Right lobe of liver (tissue), 4 donors: ENCODE results near the gene RPL31.

Source experiments
- CTCF ChIP-seq, 4 donors: fragments of 200-600 bp in 3 of 4; fragments of 450-650 bp in 1 of 4; IDR thresholded peaks; one replicate each; pipeline versions ENCODE4 v1.5.1 to v1.8.0; 2016 to 2022; ENCODE audit warnings: antibody characterized with exemption in 4 of 4, mild to moderate bottlenecking in 2 of 4
- POLR2A ChIP-seq: fragments of 450-650 bp; IDR thresholded peaks from one replicate; pipeline ENCODE4 v1.6.1; 2017; ENCODE audit warnings: antibody characterized with exemption, mild to moderate bottlenecking
- donor health status: DM: no; HTN: no; CAD: no.
- donor health status: DM: no; HTN: no; CAD: no.
- donor health status: DM: no; HTN: yes; CAD: no.

- TF ChIP-seq CTCF (IDR thresholded peaks at IDR 0.05) (peak; percentile 41 to 60 (median 48)), POLR2A (no peak)
Measured at GRCh38 chr2:101036562-101036961, 34.5 kb downstream of the RPL31 start.
